H1 (cell line): Measurements from ENCODE around the gene KLF16. TPM values are rescaled to one million over a fixed set of nuclear protein-coding genes. Genes with fewer than 3 reads are reported as not detected.

Source experiments
- BRCA1 ChIP-seq: IDR thresholded peaks from 2 replicates; pipeline ENCODE4 v1.6.1; 2012; ENCODE audit warnings: low read depth, low read length, improper control_type of control experiment
- CBX5 ChIP-seq: fragments of 300-800, 300-1000 bp; sonication (generic); IDR thresholded peaks from 2 replicates; pipeline ENCODE4 v1.7.1; 2016; ENCODE audit warnings: antibody characterized with exemption, low read length, low read depth
- JUN ChIP-seq: IDR thresholded peaks from 2 replicates; pipeline ENCODE4 v1.6.1; 2011; ENCODE audit warnings: low read depth, mild to moderate bottlenecking, improper control_type of control experiment, low read length
- JUND ChIP-seq: IDR thresholded peaks from 2 replicates; pipeline ENCODE4 v1.6.1; 2011; ENCODE audit warnings: mild to moderate bottlenecking, improper control_type of control experiment, low read length
- KDM1A ChIP-seq: fragments of 200-600, 300-600 bp; sonication (generic); IDR thresholded peaks from 2 replicates; pipeline ENCODE4 v1.7.1; 2016; ENCODE audit warnings: mild to moderate bottlenecking, low read length, borderline replicate concordance
- POU5F1 ChIP-seq: IDR thresholded peaks from 2 replicates; pipeline ENCODE4 v1.6.1; 2011; ENCODE audit warnings: low read depth, mild to moderate bottlenecking, low read length, moderate library complexity
- TAF1 ChIP-seq: IDR thresholded peaks from 2 replicates; pipeline ENCODE4 v1.6.1; 2011; ENCODE audit warnings: mild to moderate bottlenecking, low read depth, low read length
- TBP ChIP-seq: IDR thresholded peaks from 2 replicates; pipeline ENCODE4 v1.6.1; 2011; ENCODE audit warnings: low read depth, low read length, improper control_type of control experiment
- polyA plus RNA-seq, 7 experiments: library from polyadenylated mRNA; depleted of rRNA in 3 of 7; stranded (reverse) in 5 of 7; unstranded in 2 of 7; fragments of >200 nt in 5 of 7; fragments of 200-250 nt in 2 of 7; gene quantifications; 1 replicate in 5 of 7; 2 replicates in 1 of 7; 4 replicates in 1 of 7; pipeline versions ENCODE4 v1.2.1 to v1.2.3, GENCODE V29; 2011 to 2013; ENCODE audit warnings: missing spikeins in 2 of 7, mixed read lengths in 2 of 7
- total RNA-seq: library from RNA; stranded (reverse); fragmentation: NEBNext Ultra II Directional; extraction: Animal tissue kit (Norgen Biotek cat#: 25700); gene quantifications from 2 replicates; pipeline ENCODE4 v1.2.1, GENCODE V29; 2021

The KLF16 gene
- total and polyA plus RNA-seq, 2 of the 8 experiments (the other 6 are each of a cell fraction or from before 2014, with no cell fraction given) = 14.3 to 45.9 TPM

GRCh38 chr19:1845125-1845515, 18.3 kb downstream of the KLF16 start (continued):
- TF ChIP-seq CBX5 = no peak
- TF ChIP-seq JUND = no peak
- no peak for TF ChIP-seq JUN
- no peak for TF ChIP-seq BRCA1
- TF ChIP-seq TAF1 = no peak
- TF ChIP-seq KDM1A = no peak
- no peak for TF ChIP-seq TBP
- no peak for TF ChIP-seq POU5F1
